PC-9 (cell line): ENCODE measurements around the gene ISG20.

ENCODE experiments used
- CTCF ChIP-seq: fragments of 200-600 bp; sonication (generic); conservative IDR thresholded peaks from 2 replicates; pipeline ENCODE4 v1.6.1; 2017; ENCODE audit warnings: mixed run types, antibody characterized with exemption, mild to moderate bottlenecking, moderate library complexity
- EZH2 ChIP-seq: fragments of 200-600 bp; sonication (generic); IDR thresholded peaks from 2 replicates; pipeline ENCODE4 v1.8.0; 2017; ENCODE audit warnings: antibody characterized with exemption, low read depth

GRCh38 chr15:88604381-88605188, 34.2 kb upstream of the ISG20 start:
- TF ChIP-seq CTCF (no peak), EZH2 (no peak)
